ENCODE measurements around the gene ZCCHC14. TPM values are rescaled to one million over a fixed set of nuclear protein-coding genes. Genes with fewer than 3 reads are reported as not detected.

Gene ZCCHC14
- total RNA-seq, result 7.0 and 9.3 TPM in 2 replicates

DNA sequence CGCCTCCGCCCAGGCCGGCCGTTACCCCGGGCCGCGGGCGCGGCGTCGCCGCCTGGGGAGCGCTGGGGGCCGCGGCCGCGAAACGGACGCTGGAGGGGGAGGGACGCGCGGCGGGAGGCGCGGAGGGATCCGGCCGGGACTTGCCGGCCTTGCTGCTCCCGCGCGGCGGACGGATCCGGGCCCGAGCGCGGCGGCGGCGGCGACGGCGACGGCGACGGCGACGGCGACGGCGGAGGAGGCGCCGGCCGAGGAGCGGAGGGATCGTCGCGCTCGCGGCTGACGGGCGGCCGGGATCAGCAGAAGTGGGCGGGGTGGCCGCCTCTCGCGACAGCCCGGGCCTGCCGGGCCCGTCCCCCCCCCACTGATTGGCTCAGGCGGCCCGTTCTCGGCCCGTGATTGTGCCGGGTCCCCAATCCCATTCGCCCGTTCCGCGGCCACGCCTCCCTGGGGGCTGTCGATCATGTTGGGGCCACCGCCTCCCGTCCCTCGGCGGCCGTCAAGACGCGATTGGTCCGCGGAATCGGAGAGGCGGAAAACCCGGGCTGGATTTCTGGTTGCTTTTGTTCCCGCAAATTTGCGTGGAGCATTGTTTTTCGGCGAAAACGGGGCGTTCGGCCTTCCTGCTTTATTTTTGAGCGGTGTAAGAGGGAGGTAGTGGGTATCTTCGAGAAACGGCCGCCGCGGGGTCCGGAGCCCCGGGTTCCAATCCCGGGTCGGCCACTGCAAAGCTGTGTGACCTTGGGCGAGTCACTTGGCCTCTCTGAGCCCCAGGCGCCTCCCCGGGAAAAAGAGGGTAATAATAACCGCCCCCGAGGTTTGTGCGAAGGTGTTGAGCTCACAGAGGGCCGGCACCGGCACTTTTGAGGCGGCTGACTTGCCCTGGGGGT, at the start of gene ZCCHC14:
ZCCHC14 (minus strand) TSS at position 304 of the 887 bp plus-strand sequence. CDS start 786 bp downstream, outside the sequence.

DNA sequence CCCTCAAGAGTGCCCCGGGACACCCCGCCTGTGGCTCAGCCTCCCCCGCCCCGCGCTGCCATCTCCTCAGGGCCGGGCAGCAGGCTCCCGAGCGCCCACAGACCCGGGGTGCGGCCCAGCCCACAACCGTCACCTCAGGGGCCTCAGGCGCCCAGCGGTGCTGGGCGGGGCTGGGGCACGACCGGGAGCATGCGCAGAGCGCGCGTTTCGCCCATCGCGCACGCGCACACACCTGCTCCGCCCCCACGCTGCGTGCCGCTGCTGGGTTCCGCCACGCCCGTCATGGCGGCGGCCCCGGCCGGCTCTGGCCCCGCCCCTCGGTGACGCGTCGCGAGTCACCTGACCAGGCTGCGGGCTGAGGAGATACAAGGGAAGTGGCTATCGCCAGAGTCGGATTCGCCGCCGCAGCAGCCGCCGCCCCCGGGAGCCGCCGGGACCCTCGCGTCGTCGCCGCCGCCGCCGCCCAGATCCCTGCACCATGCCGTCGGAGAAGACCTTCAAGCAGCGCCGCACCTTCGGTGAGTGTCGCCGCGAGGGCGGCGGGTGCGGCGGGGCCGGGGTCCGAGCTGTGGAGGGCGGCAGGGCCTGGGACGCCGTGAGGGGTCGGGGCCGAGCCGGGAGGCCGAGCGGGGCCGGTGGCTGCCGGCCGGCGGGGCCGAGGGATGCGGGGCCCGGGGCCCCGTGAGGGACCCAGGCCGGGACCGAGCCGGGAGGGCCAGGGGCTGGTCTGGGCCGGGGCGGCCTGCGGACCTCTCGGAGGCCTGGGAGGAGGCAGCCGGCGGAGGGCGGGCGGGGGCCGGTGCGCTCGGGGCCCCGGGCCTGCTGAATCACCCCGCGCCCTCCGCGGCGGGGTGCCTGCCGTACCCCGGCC, 100.6 kb downstream of the ZCCHC14 start, which contains the start of gene MAP1LC3B:
MAP1LC3B (plus strand) TSS at position 387 of the 871 bp plus-strand sequence; CDS start at position 479, 92 bp downstream.

GRCh38 chr16:87383505-87384161, 109.2 kb downstream of the ZCCHC14 start, which contains the start of gene FBXO31:
TSS of gene FBXO31 (minus strand) at chr16:87383776. CDS start at chr16:87383744, 32 bp downstream.

Other genes with a start within 250 kb of the ZCCHC14 start
- 1.1 and 2.0 TPM in 2 replicates for gene C16orf95, start 175.6 kb downstream of the ZCCHC14 start, total RNA-seq
- 27.5 and 39.8 TPM in 2 replicates for gene FBXO31, start 109.2 kb downstream of the ZCCHC14 start, total RNA-seq
- gene MAP1LC3B, start 100.7 kb downstream of the ZCCHC14 start, total RNA-seq, result 48.5 and 50.1 TPM in 2 replicates
- gene JPH3, start 109.5 kb upstream of the ZCCHC14 start, total RNA-seq, result not detected in 2 replicates

All from pericardium fibroblast (primary cell).